Naive thymus-derived CD4-positive, alpha-beta T cell (primary cell): ENCODE measurements around the gene CNNM4. TPM values are rescaled to one million over a fixed set of nuclear protein-coding genes. Genes with fewer than 3 reads are reported as not detected.

Experiments
- ATAC-seq: fragments of 150-1000 bp; cut with Tn5 transposase; 2 replicates; pipeline ENCODE4 v1.10.0; 2021; ENCODE audit warnings: mild to moderate bottlenecking, moderate library complexity
- CTCF ChIA-PET: fragments of 350-600 bp; sonication (Branson Sonifier 250); formaldehyde crosslinking; loops from one replicate; lab custom pipeline; 2021; ENCODE audit warnings: antibody characterized with exemption; lab: Charles Lee
- POLR2A ChIA-PET: fragments of 350-600 bp; sonication (Branson Sonifier 250); formaldehyde crosslinking; loops from one replicate; lab custom pipeline; 2021; ENCODE audit warnings: antibody characterized with exemption, inconsistent platforms; lab: Charles Lee
- DNase-seq, 9 donors: peaks; one replicate each; pipeline versions ENCODE4 v3.0.0 to v3.0.0-alpha.2; 2020 to 2022; ENCODE audit warnings: mixed read lengths in 1 of 9
- H3K27ac ChIP-seq: one replicate; pipeline ENCODE4 v1.7.0; 2013; ENCODE audit warnings: mild to moderate bottlenecking, low read depth, low read length, moderate library complexity
- H3K27me3 ChIP-seq, 2 donors: one replicate each; pipeline ENCODE4 v1.7.0; 2013; ENCODE audit warnings: low read length in 2 of 2, mild to moderate bottlenecking in 2 of 2, moderate library complexity in 2 of 2; ENCODE audit not compliant: control insufficient read depth in 2 of 2, insufficient read depth in 2 of 2
- H3K36me3 ChIP-seq, 3 experiments: 1 replicate in 2 of 3; 2 replicates in 1 of 3; pipeline ENCODE4 v1.7.0; 2013; ENCODE audit warnings: low read length in 3 of 3, mild to moderate bottlenecking in 3 of 3, moderate library complexity in 1 of 3; ENCODE audit not compliant: insufficient read depth in 3 of 3, control insufficient read depth in 2 of 3
- H3K4me1 ChIP-seq, 2 donors: one replicate each; pipeline ENCODE4 v1.7.0; 2013; ENCODE audit warnings: low read length in 2 of 2, mild to moderate bottlenecking in 2 of 2, moderate library complexity in 1 of 2; ENCODE audit not compliant: control insufficient read depth in 2 of 2, insufficient read depth in 2 of 2
- H3K4me3 ChIP-seq: 2 replicates; pipeline ENCODE4 v1.7.0; 2013; ENCODE audit warnings: mild to moderate bottlenecking, low read length
- H3K9me3 ChIP-seq, 3 experiments: 1 replicate in 2 of 3; 2 replicates in 1 of 3; pipeline ENCODE4 v1.7.0; 2013; ENCODE audit warnings: low read length in 3 of 3; ENCODE audit not compliant: control insufficient read depth in 2 of 3
- H3K27ac Mint-ChIP-seq, 9 donors: one replicate each; pipeline ENCODE4 v1.8.0; 2020 to 2022; ENCODE audit warnings: mixed read lengths in 9 of 9, mild to moderate bottlenecking in 8 of 9, moderate library complexity in 5 of 9, inconsistent platforms in 2 of 9
- H3K27me3 Mint-ChIP-seq, 5 donors: one replicate each; pipeline ENCODE4 v1.8.0; 2021 to 2022; ENCODE audit warnings: mixed read lengths in 5 of 5, mild to moderate bottlenecking in 1 of 5
- H3K36me3 Mint-ChIP-seq, 5 donors: one replicate each; pipeline ENCODE4 v1.8.0; 2020 to 2022; ENCODE audit warnings: mixed read lengths in 5 of 5, mild to moderate bottlenecking in 3 of 5, inconsistent platforms in 1 of 5
- H3K4me1 Mint-ChIP-seq, 7 donors: one replicate each; pipeline ENCODE4 v1.8.0; 2020 to 2022; ENCODE audit warnings: mixed read lengths in 7 of 7, mild to moderate bottlenecking in 3 of 7, inconsistent platforms in 1 of 7
- H3K4me3 Mint-ChIP-seq, 10 donors: one replicate each; pipeline ENCODE4 v1.8.0; 2020 to 2022; ENCODE audit warnings: mild to moderate bottlenecking in 10 of 10, mixed read lengths in 10 of 10, moderate library complexity in 6 of 10, inconsistent platforms in 2 of 10
- H3K9me3 Mint-ChIP-seq, 11 donors: one replicate each; pipeline ENCODE4 v1.8.0; 2020 to 2022; ENCODE audit warnings: mixed read lengths in 11 of 11, mild to moderate bottlenecking in 4 of 11, inconsistent platforms in 1 of 11, moderate library complexity in 1 of 11
- intact Hi-C, 2 donors: fragments of 100-400 bp; cut with micrococcal nuclease; formaldehyde crosslinking; loops; one replicate each; pipeline ENCODE4 v1.15.1; 2023
- polyA plus RNA-seq, 2 donors: library from polyadenylated mRNA; unstranded; fragments of 300-500 nt; fragmentation: Illumina TruSeq; gene quantifications; one replicate each; pipeline ENCODE4 v1.2.3, GENCODE V29; 2021
- total RNA-seq, 6 experiments: library from RNA in 5 of 6; stranded (reverse) in 5 of 6; gene quantifications; 1 replicate in 5 of 6; 2 replicates in 1 of 6; pipeline ENCODE4 v1.2.3 and lab custom pipeline; 2021 to 2026

Gene CNNM4
- total and polyA plus RNA-seq, 7 experiments from 2014 or later: 1.4 to 9.5 (median 5.1) TPM

GRCh38 chr2:96816836-96817702 is 56.4 kb downstream of the CNNM4 start:
- Histone ChIP-seq H3K4me3 (peak overlapping the region; percentile 74), H3K27me3 (no peaks in the 10 kb centered on the region), H3K36me3 (peaks cover 0 to 11% (median 0%) of the 10 kb centered on the region in 3 experiments), H3K4me1 (peaks cover 37 to 46% of the 10 kb centered on the region in 2 donors), H3K9me3 (no peaks in the 10 kb centered on the region), H3K27ac (peak overlapping the region; percentile 51)
- peak overlapping the region in 8 of 9 donors; percentile 23 to 81 (median 64) for H3K27ac Mint-ChIP-seq
- DNase-seq: no peak
- ChIA-PET CTCF (interaction anchor here (0.8 to 2.8 kb wide), 8 partner anchors 14 to 295 kb away, joined by 3 to 13 read pairs (median 4); partner anchors contain the start of genes ANKRD36 and ANKRD39), POLR2A (interaction anchor here (0.7 to 7.0 kb wide), 17 partner anchors 11 to 295 kb away, joined by 3 to 48 read pairs (median 5); partner anchors contain the start of gene ANKRD39)
- no peak for ATAC-seq
- intact Hi-C loops: loop anchor here (1.0 to 5.0 kb wide), 20 partner anchors 11 to 670 kb away; partner anchors contain the start of genes ANKRD39 (in 2 of the 2), CNNM4 (in 2 of the 2), KANSL3 (in 2 of the 2) and LMAN2L (in 2 of the 2)
- H3K36me3 Mint-ChIP-seq: peaks cover 0 to 12% (median 4%) of the 10 kb centered on the region in 5 donors
- no peaks in the 10 kb centered on the region for H3K27me3 Mint-ChIP-seq
- peaks cover 0 to 2% (median 0%) of the 10 kb centered on the region in 11 donors for H3K9me3 Mint-ChIP-seq
- H3K4me1 Mint-ChIP-seq: peaks cover 39 to 69% (median 63%) of the 10 kb centered on the region in 7 donors
- H3K4me3 Mint-ChIP-seq: peak overlapping the region; percentile 76 to 90 (median 86)

- peaks cover 0 to 20% (median 0%) of the 10 kb centered on the region in 3 experiments for H3K36me3 ChIP-seq
- Mint-ChIP-seq H3K9me3 (no peaks in the 10 kb centered on the region), H3K27ac (peak overlapping the region in 8 of 9 donors; percentile 57 to 81 (median 65)), H3K4me1 (peaks cover 42 to 70% (median 59%) of the 10 kb centered on the region in 7 donors), H3K27me3 (no peaks in the 10 kb centered on the region), H3K36me3 (peaks cover 0 to 12% (median 4%) of the 10 kb centered on the region in 5 donors), H3K4me3 (peak overlapping the region; percentile 76 to 90 (median 86))
- H3K9me3 ChIP-seq: no peaks in the 10 kb centered on the region
- peak overlapping the region; percentile 74 for H3K4me3 ChIP-seq
- ChIA-PET POLR2A (interaction anchor here (0.7 to 7.0 kb wide), 11 partner anchors 12 to 294 kb away, joined by 3 to 48 read pairs (median 3); partner anchors contain the start of gene ANKRD39), CTCF (interaction anchor here (0.8 to 2.8 kb wide), 2 partner anchors 40 to 145 kb away, joined by 3 to 13 read pairs; partner anchors contain the start of gene ANKRD39)
- no peak overlapping the region for H3K27ac ChIP-seq
- no peaks in the 10 kb centered on the region for H3K27me3 ChIP-seq
- peaks cover 37 to 46% of the 10 kb centered on the region in 2 donors for H3K4me1 ChIP-seq
- DNase-seq: no peak
- ATAC-seq: no peak
- intact Hi-C loops: loop anchor here (2.0 to 5.0 kb wide), 7 partner anchors 21 to 671 kb away; partner anchors contain the start of genes ARID5A (in 1 of the 2), CIAO1 (in 1 of the 2), CNNM4 (in 1 of the 2) and DUSP2 (in 1 of the 2)
These were observed 57.2 kb downstream of the CNNM4 start for GRCh38 chr2:96817882-96818281.

- POLR2A ChIA-PET: interaction anchor here (0.6 to 7.0 kb wide), 3 partner anchors 18 to 287 kb away, joined by 3 to 48 read pairs (median 3); no protein-coding TSS in a partner anchor
- Histone ChIP-seq H3K27ac (no peak overlapping the region), H3K27me3 (no peaks in the 10 kb centered on the region), H3K9me3 (no peaks in the 10 kb centered on the region), H3K4me1 (peaks cover 37 to 46% of the 10 kb centered on the region in 2 donors), H3K4me3 (no peak overlapping the region), H3K36me3 (peaks cover 0 to 33% (median 0%) of the 10 kb centered on the region in 3 experiments)
- H3K4me3 Mint-ChIP-seq: peak overlapping the region; percentile 76 to 90 (median 86)
- DNase-seq: no peak
- intact Hi-C loops: loop anchor here (5.0 kb wide), 6 partner anchors 57 to 672 kb away; partner anchors contain the start of genes ARID5A (in 1 of the 2), CIAO1 (in 1 of the 2), CNNM4 (in 1 of the 2) and DUSP2 (in 1 of the 2)
- H3K27ac Mint-ChIP-seq: peak overlapping the region in 5 of 9 donors; percentile 17 to 77 (median 48)
- no peaks in the 10 kb centered on the region for H3K27me3 Mint-ChIP-seq
- no peak for ATAC-seq
- CTCF ChIA-PET: interaction anchor here (0.6 kb wide), 1 partner anchor 26 kb away, joined by 5 read pairs; no protein-coding TSS in a partner anchor
- H3K9me3 Mint-ChIP-seq: no peaks in the 10 kb centered on the region
- peaks cover 41 to 71% (median 60%) of the 10 kb centered on the region in 7 donors for H3K4me1 Mint-ChIP-seq
- H3K36me3 Mint-ChIP-seq: peaks cover 0 to 14% (median 4%) of the 10 kb centered on the region in 5 donors
These were observed 58.6 kb downstream of the CNNM4 start for GRCh38 chr2:96819128-96819875.

GRCh38 chr2:96819876-96820511 is 59.3 kb downstream of the CNNM4 start:
- intact Hi-C loops: loop anchor here (5.0 kb wide), 6 partner anchors 58 to 673 kb away; partner anchors contain the start of genes ARID5A (in 1 of the 2), CIAO1 (in 1 of the 2), CNNM4 (in 1 of the 2) and DUSP2 (in 1 of the 2)
- H3K27ac Mint-ChIP-seq: peak overlapping the region in 8 of 9 donors; percentile 4 to 88 (median 58)
- peaks cover 0 to 14% (median 4%) of the 10 kb centered on the region in 5 donors for H3K36me3 Mint-ChIP-seq
- H3K36me3 ChIP-seq: peaks cover 0 to 39% (median 0%) of the 10 kb centered on the region in 3 experiments
- H3K27me3 ChIP-seq: no peaks in the 10 kb centered on the region
- no peaks in the 10 kb centered on the region for H3K27me3 Mint-ChIP-seq
- H3K9me3 Mint-ChIP-seq: no peaks in the 10 kb centered on the region
- peaks cover 46 to 69% (median 57%) of the 10 kb centered on the region in 7 donors for H3K4me1 Mint-ChIP-seq
- ChIA-PET POLR2A (interaction anchor here (0.6 to 7.0 kb wide), 3 partner anchors 19 to 38 kb away, joined by 3 to 48 read pairs (median 3); no protein-coding TSS in a partner anchor), CTCF (no interaction called here)
- ATAC-seq (no peak), DNase-seq (no peak)
- peak overlapping the region; percentile 13 to 90 (median 86) for H3K4me3 Mint-ChIP-seq
- H3K4me1 ChIP-seq: peaks cover 37 to 46% of the 10 kb centered on the region in 2 donors
- no peak overlapping the region for H3K27ac ChIP-seq
- H3K9me3 ChIP-seq: no peaks in the 10 kb centered on the region
- no peak overlapping the region for H3K4me3 ChIP-seq

- peak overlapping the region in 7 of 9 donors; percentile 4 to 71 (median 44) for H3K27ac Mint-ChIP-seq
- H3K4me1 ChIP-seq: peaks cover 37 to 46% of the 10 kb centered on the region in 2 donors
- H3K36me3 ChIP-seq: peaks cover 0 to 51% (median 0%) of the 10 kb centered on the region in 3 experiments
These were observed 60.5 kb downstream of the CNNM4 start for GRCh38 chr2:96821113-96821675.

More at GRCh38 chr2:96821113-96821675, 60.5 kb downstream of the CNNM4 start:
- H3K27me3 ChIP-seq: no peaks in the 10 kb centered on the region
- CTCF ChIA-PET: interaction anchor here (0.6 kb wide), 1 partner anchor 91 kb away, joined by 3 read pairs; no protein-coding TSS in a partner anchor
- POLR2A ChIA-PET: interaction anchor here (0.8 to 7.0 kb wide), 3 partner anchors 17 to 179 kb away, joined by 3 to 48 read pairs (median 3); no protein-coding TSS in a partner anchor
- intact Hi-C loops: no loop called here
- Mint-ChIP-seq H3K36me3 (peaks cover 0 to 16% (median 5%) of the 10 kb centered on the region in 5 donors), H3K4me3 (peak overlapping the region in 8 of 10 donors; percentile 35 to 88 (median 52)), H3K4me1 (peaks cover 42 to 62% (median 51%) of the 10 kb centered on the region in 7 donors), H3K9me3 (no peaks in the 10 kb centered on the region), H3K27me3 (no peaks in the 10 kb centered on the region)
- H3K9me3 ChIP-seq: no peaks in the 10 kb centered on the region
- DNase-seq: no peak
- H3K27ac ChIP-seq: no peak overlapping the region
- H3K4me3 ChIP-seq: no peak overlapping the region
- ATAC-seq: no peak
